Measurements from ENCODE around the gene OR14I1. TPM values are rescaled to one million over a fixed set of nuclear protein-coding genes. Genes with fewer than 3 reads are reported as not detected.
A peak's percentile ranks its signal among the peaks of the same experiment; 100 is the strongest.

The OR14I1 gene
- total RNA-seq, 4 donors from 2014 or later, result not detected

- TF ChIP-seq CTCF (IDR thresholded peaks at IDR 0.05), result no peak
- TF ChIP-seq POLR2A (IDR thresholded peaks at IDR 0.05), result no peak
- intact Hi-C loops (cut with DNase I), result no loop called here
- Histone ChIP-seq H3K36me3 (no peaks in the 10 kb centered on the region), H3K27ac (no peak overlapping the region), H3K27me3 (no peaks in the 10 kb centered on the region), H3K4me1 (no peaks in the 10 kb centered on the region), H3K9me3 (no peaks in the 10 kb centered on the region), H3K4me3 (no peak overlapping the region)
- DNase-seq, result no peak
- 72% methylated on average over 12 to 13 of the region's 13 CpGs for WGBS, 2 donors
Observed at GRCh38 chr1:248730507-248731335, 28.2 kb upstream of the OR14I1 start.

GRCh38 chr1:248714248-248714647, 11.7 kb upstream of the OR14I1 start:
- no peaks in the 10 kb centered on the region for H3K4me1 ChIP-seq
- DNase-seq, result no peak
- TF ChIP-seq CTCF (IDR thresholded peaks at IDR 0.05) (no peak), POLR2A (IDR thresholded peaks at IDR 0.05) (no peak)
- no peaks in the 10 kb centered on the region for H3K27me3 ChIP-seq
- H3K36me3 ChIP-seq, result no peaks in the 10 kb centered on the region
- peaks cover 0 to 11% (median 4%) of the 10 kb centered on the region in 3 donors for H3K9me3 ChIP-seq
- no peak overlapping the region for H3K4me3 ChIP-seq
- intact Hi-C loops (cut with DNase I), result no loop called here
- WGBS, 2 donors, result 47 to 53% methylated on average over 3 of the region's 3 CpGs
- no peak overlapping the region for H3K27ac ChIP-seq

DNA sequence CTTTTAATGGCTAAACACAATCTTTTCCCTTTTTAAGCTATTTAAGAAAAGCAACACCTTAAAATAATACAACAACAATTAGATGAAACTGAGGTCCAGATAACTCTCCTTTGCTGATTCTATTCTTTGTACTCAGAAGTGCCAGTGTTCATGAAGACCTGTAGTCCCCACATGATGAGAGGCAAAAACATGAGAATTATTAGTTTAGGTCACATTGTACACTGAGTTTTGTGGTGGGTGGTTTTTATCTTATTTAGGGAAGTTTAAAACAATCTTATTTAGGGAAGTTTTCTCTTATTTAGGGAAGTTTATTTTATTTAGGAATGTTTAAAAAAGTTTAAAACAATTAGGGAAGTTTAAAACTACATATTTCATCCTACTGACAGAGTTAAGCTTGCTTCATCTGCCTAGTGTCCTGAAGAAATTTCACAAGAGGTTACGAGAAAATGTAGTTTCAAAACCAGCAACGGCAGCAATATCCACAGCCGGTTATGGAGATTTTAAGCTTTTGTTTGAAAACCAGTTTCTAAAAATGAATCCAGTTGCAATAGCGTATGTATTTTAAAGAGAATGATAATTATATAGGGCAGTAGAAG, 7.8 kb upstream of the OR14I1 start:
- WGBS, 2 donors, result 68 to 74% methylated on average over 4 of the region's 4 CpGs
- intact Hi-C loops (cut with DNase I), result no loop called here
- no peaks in the 10 kb centered on the region for H3K27me3 ChIP-seq
- H3K4me3 ChIP-seq, result no peak overlapping the region
- H3K27ac ChIP-seq, result no peak overlapping the region
- peaks cover 0 to 11% (median 4%) of the 10 kb centered on the region in 3 donors for H3K9me3 ChIP-seq
- no peaks in the 10 kb centered on the region for H3K36me3 ChIP-seq
- H3K4me1 ChIP-seq, result no peaks in the 10 kb centered on the region
- DNase-seq, result no peak
- TF ChIP-seq CTCF (IDR thresholded peaks at IDR 0.05) (no peak), POLR2A (IDR thresholded peaks at IDR 0.05) (no peak)

- WGBS, 2 donors, result 31 to 47% methylated on average over 2 of the region's 2 CpGs
- intact Hi-C loops (cut with DNase I), result no loop called here
- H3K4me1 ChIP-seq, result no peaks in the 10 kb centered on the region
- no peaks in the 10 kb centered on the region for H3K36me3 ChIP-seq
- H3K9me3 ChIP-seq, result no peaks in the 10 kb centered on the region
- no peaks in the 10 kb centered on the region for H3K27me3 ChIP-seq
- H3K4me3 ChIP-seq, result no peak overlapping the region
- TF ChIP-seq POLR2A (IDR thresholded peaks at IDR 0.05) (no peak), CTCF (IDR thresholded peaks at IDR 0.05) (no peak)
- H3K27ac ChIP-seq, result no peak overlapping the region
- DNase-seq, result no peak
Observed at GRCh38 chr1:248704606-248705005, 2.0 kb upstream of the OR14I1 start.

GRCh38 chr1:248703674-248704073, 1.1 kb upstream of the OR14I1 start:
- H3K27ac ChIP-seq, result no peak overlapping the region
- TF ChIP-seq POLR2A (IDR thresholded peaks at IDR 0.05), result no peak
- peak in 1 of 6 experiments; percentile 14 for TF ChIP-seq CTCF (IDR thresholded peaks at IDR 0.05)
- H3K4me3 ChIP-seq, result no peak overlapping the region
- no peaks in the 10 kb centered on the region for H3K4me1 ChIP-seq
- no peaks in the 10 kb centered on the region for H3K9me3 ChIP-seq
- H3K36me3 ChIP-seq, result no peaks in the 10 kb centered on the region
- DNase-seq, result no peak
- intact Hi-C loops (cut with DNase I), result no loop called here
- H3K27me3 ChIP-seq, result no peaks in the 10 kb centered on the region
- WGBS, 2 donors, result 65 to 76% methylated on average over 2 of the region's 2 CpGs
